ENCODE measurements around the gene MORN1. TPM values are rescaled to one million over a fixed set of nuclear protein-coding genes. Genes with fewer than 3 reads are reported as not detected.

The MORN1 gene
- total RNA-seq, 1 experiment from 2014 or later, result 6.2 TPM

GRCh38 chr1:2393471-2393877, 2.1 kb upstream of the MORN1 start:
- peaks cover 26% of the 10 kb centered on the region for H4K20me1 ChIP-seq (ENCODE audit: insufficient read depth, low read depth, low read length)
- H3K9me2 ChIP-seq (replicated peaks; ENCODE audit: insufficient read depth, low read length), result no peaks in the 10 kb centered on the region
- H3K4me3 ChIP-seq (ENCODE audit: low read length), result no peak overlapping the region
- H3K9me3 ChIP-seq (ENCODE audit: low read length), result no peaks in the 10 kb centered on the region
- H3K9ac ChIP-seq (ENCODE audit: low read length), result peak overlapping the region; percentile 98; the same call in 1 of the 2 replicates
- H3K4me1 ChIP-seq (ENCODE audit: low read length), result peaks cover 27% of the 10 kb centered on the region
- H3K36me3 ChIP-seq (ENCODE audit: insufficient read depth, low read length), result peaks cover 15% of the 10 kb centered on the region
- H3K4me2 ChIP-seq (ENCODE audit: low read depth, low read length, poor library complexity, severe bottlenecking), result peak overlapping the region; percentile 100
- H2AFZ ChIP-seq (ENCODE audit: low read length), result no peak overlapping the region
- no peak overlapping the region for H3K27ac ChIP-seq (ENCODE audit: low read length)
- H3K27me3 ChIP-seq (ENCODE audit: low read length), result no peaks in the 10 kb centered on the region
- DNase-seq, result no peak
- peaks cover 53% of the 10 kb centered on the region for H3K79me2 ChIP-seq (ENCODE audit: low read length)

GRCh38 chr1:2392686-2393085, 1.3 kb upstream of the MORN1 start:
- peaks cover 27% of the 10 kb centered on the region for H3K4me1 ChIP-seq (ENCODE audit: low read length)
- peaks cover 26% of the 10 kb centered on the region for H4K20me1 ChIP-seq (ENCODE audit: insufficient read depth, low read depth, low read length)
- no peaks in the 10 kb centered on the region for H3K9me2 ChIP-seq (replicated peaks; ENCODE audit: insufficient read depth, low read length)
- H3K79me2 ChIP-seq (ENCODE audit: low read length), result peaks cover 53% of the 10 kb centered on the region
- no peaks in the 10 kb centered on the region for H3K27me3 ChIP-seq (ENCODE audit: low read length)
- peak overlapping the region; percentile 100 for H3K4me2 ChIP-seq (ENCODE audit: low read depth, low read length, poor library complexity, severe bottlenecking)
- peak overlapping the region; percentile 30; the same call in 1 of the 2 replicates for H3K27ac ChIP-seq (ENCODE audit: low read length)
- H3K36me3 ChIP-seq (ENCODE audit: insufficient read depth, low read length), result peaks cover 15% of the 10 kb centered on the region
- H3K9ac ChIP-seq (ENCODE audit: low read length), result peak overlapping the region; percentile 98
- H2AFZ ChIP-seq (ENCODE audit: low read length), result no peak overlapping the region
- DNase-seq, result no peak
- no peaks in the 10 kb centered on the region for H3K9me3 ChIP-seq (ENCODE audit: low read length)
- H3K4me3 ChIP-seq (ENCODE audit: low read length), result peak overlapping the region; percentile 100

DNA sequence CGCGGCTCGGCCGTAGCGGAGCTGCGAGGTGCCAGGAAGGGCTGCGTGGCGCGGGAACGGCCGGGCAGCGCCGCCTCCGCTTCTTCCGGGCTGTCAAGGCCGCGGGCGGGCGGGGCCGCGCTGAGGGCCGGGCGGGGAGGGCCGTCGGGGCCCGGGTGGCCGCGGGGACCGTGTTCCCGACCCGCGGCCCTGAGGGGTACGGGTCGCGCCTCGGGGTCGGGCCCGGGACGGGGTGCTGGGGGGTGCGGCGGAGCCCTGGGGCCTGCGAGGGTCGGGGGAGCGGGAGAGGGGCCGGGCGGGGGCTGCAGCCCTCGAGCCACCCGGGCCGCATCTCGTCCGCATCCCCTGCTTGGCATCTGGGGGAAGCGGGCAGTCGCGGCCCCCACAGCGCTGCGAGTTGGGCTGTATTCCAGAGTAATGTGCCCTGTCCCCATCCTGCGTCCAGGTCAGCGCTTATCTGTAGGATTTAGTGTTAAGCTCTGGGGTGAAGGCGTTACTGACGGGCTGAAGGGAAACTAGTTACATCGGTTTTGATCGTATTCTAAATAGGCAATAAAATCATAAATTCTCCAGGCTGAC, 666 bp upstream of the MORN1 start:
- H3K4me2 ChIP-seq (ENCODE audit: low read depth, low read length, poor library complexity, severe bottlenecking), result peak overlapping the region; percentile 100
- peaks cover 52% of the 10 kb centered on the region for H3K79me2 ChIP-seq (ENCODE audit: low read length)
- H4K20me1 ChIP-seq (ENCODE audit: insufficient read depth, low read depth, low read length), result peaks cover 26% of the 10 kb centered on the region
- H3K36me3 ChIP-seq (ENCODE audit: insufficient read depth, low read length), result peaks cover 13% of the 10 kb centered on the region
- peak overlapping the region; percentile 98 for H3K9ac ChIP-seq (ENCODE audit: low read length)
- no peaks in the 10 kb centered on the region for H3K27me3 ChIP-seq (ENCODE audit: low read length)
- H3K27ac ChIP-seq (ENCODE audit: low read length), result peak overlapping the region; percentile 30; the same call in 1 of the 2 replicates
- peak; percentile 49 for DNase-seq
- H2AFZ ChIP-seq (ENCODE audit: low read length), result no peak overlapping the region
- H3K4me3 ChIP-seq (ENCODE audit: low read length), result peak overlapping the region; percentile 100
- no peaks in the 10 kb centered on the region for H3K9me2 ChIP-seq (replicated peaks; ENCODE audit: insufficient read depth, low read length)
- H3K4me1 ChIP-seq (ENCODE audit: low read length), result peaks cover 27% of the 10 kb centered on the region
- no peaks in the 10 kb centered on the region for H3K9me3 ChIP-seq (ENCODE audit: low read length)

GRCh38 chr1:2389644-2390043, 1.7 kb downstream of the MORN1 start:
- Histone ChIP-seq H3K4me3 (ENCODE audit: low read length) (peak overlapping the region; percentile 99; the same call in 1 of the 2 replicates), H4K20me1 (ENCODE audit: insufficient read depth, low read depth, low read length) (peaks cover 23% of the 10 kb centered on the region), H3K27ac (ENCODE audit: low read length) (no peak overlapping the region), H3K9me3 (ENCODE audit: low read length) (no peaks in the 10 kb centered on the region), H2AFZ (ENCODE audit: low read length) (no peak overlapping the region), H3K36me3 (ENCODE audit: insufficient read depth, low read length) (no peaks in the 10 kb centered on the region; the same call in 1 of the 2 replicates), H3K79me2 (ENCODE audit: low read length) (peaks cover 40% of the 10 kb centered on the region), H3K9ac (ENCODE audit: low read length) (peak overlapping the region; percentile 91), H3K9me2 (replicated peaks; ENCODE audit: insufficient read depth, low read length) (no peaks in the 10 kb centered on the region), H3K27me3 (ENCODE audit: low read length) (no peaks in the 10 kb centered on the region), H3K4me2 (ENCODE audit: low read depth, low read length, poor library complexity, severe bottlenecking) (peak overlapping the region; percentile 94), H3K4me1 (ENCODE audit: low read length) (peaks cover 27% of the 10 kb centered on the region)
- DNase-seq, result no peak

- Histone ChIP-seq H3K9ac (ENCODE audit: low read length) (no peak overlapping the region), H3K27ac (ENCODE audit: low read length) (no peak overlapping the region), H3K4me1 (ENCODE audit: low read length) (peaks cover 21% of the 10 kb centered on the region), H3K4me3 (ENCODE audit: low read length) (no peak overlapping the region), H3K9me2 (replicated peaks; ENCODE audit: insufficient read depth, low read length) (no peaks in the 10 kb centered on the region), H3K27me3 (ENCODE audit: low read length) (no peaks in the 10 kb centered on the region), H3K79me2 (ENCODE audit: low read length) (peaks cover 26% of the 10 kb centered on the region), H3K4me2 (ENCODE audit: low read depth, low read length, poor library complexity, severe bottlenecking) (no peak overlapping the region), H3K9me3 (ENCODE audit: low read length) (no peaks in the 10 kb centered on the region), H2AFZ (ENCODE audit: low read length) (no peak overlapping the region), H4K20me1 (ENCODE audit: insufficient read depth, low read depth, low read length) (peaks cover 10% of the 10 kb centered on the region), H3K36me3 (ENCODE audit: insufficient read depth, low read length) (no peaks in the 10 kb centered on the region)
- no peak for DNase-seq
These were observed 3.1 kb downstream of the MORN1 start for GRCh38 chr1:2388004-2388913.

DNA sequence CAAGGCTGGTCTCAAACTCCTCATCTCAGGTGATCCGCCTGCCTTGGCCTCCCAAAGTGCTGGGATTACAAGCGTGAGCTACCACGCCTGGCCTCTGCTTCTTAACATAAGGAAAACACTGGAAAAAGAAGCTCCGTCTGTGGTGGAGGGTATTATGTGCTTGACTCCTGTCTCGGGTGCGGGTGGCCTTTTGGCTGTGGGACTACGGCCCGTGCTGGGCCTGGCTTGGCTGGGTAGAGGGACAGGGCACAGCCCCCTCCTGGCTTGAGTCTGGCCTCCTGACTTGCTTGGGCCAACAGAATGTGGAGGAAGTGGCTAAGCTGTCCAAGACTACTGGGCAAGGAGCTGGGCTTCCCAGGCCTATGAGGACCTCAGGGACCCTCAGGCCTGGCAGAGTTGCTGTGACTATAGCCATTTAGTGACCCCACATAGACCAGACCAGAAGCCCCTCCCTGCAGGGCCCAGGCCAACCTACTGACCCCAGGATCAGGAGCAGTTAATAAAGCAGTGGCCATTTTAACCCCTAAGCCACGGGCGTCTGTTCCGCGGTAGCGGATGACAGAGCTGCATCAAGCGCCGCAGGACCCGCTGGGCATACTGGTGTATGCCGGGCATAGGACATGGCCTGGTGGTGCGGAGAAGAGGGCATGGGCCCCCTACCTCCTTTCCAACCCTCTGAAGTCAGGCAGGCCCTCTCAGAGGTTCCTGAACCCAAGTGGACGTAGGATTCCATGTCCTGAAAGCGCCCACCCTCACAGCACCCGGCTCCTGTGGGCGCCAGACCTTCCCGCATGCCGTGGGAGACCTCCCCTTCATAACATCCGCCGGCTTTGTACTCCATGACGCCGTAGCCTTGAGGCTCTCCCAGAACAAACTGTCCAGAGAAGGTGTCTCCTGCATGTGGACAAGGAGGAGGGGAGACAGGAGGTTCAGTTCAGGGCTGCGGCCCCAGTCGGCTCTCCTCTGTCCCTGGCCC, 4.4 kb downstream of the MORN1 start:
- Histone ChIP-seq H3K36me3 (ENCODE audit: insufficient read depth, low read length) (no peaks in the 10 kb centered on the region), H3K27me3 (ENCODE audit: low read length) (no peaks in the 10 kb centered on the region), H3K9me3 (ENCODE audit: low read length) (no peaks in the 10 kb centered on the region), H4K20me1 (ENCODE audit: insufficient read depth, low read depth, low read length) (no peaks in the 10 kb centered on the region; the same call in 1 of the 2 replicates), H3K9ac (ENCODE audit: low read length) (no peak overlapping the region), H3K4me3 (ENCODE audit: low read length) (no peak overlapping the region), H3K27ac (ENCODE audit: low read length) (no peak overlapping the region), H3K79me2 (ENCODE audit: low read length) (peaks cover 12% of the 10 kb centered on the region), H3K4me2 (ENCODE audit: low read depth, low read length, poor library complexity, severe bottlenecking) (no peak overlapping the region), H2AFZ (ENCODE audit: low read length) (no peak overlapping the region), H3K4me1 (ENCODE audit: low read length) (peaks cover 11% of the 10 kb centered on the region), H3K9me2 (replicated peaks; ENCODE audit: insufficient read depth, low read length) (no peaks in the 10 kb centered on the region)
- DNase-seq, result no peak

DNA sequence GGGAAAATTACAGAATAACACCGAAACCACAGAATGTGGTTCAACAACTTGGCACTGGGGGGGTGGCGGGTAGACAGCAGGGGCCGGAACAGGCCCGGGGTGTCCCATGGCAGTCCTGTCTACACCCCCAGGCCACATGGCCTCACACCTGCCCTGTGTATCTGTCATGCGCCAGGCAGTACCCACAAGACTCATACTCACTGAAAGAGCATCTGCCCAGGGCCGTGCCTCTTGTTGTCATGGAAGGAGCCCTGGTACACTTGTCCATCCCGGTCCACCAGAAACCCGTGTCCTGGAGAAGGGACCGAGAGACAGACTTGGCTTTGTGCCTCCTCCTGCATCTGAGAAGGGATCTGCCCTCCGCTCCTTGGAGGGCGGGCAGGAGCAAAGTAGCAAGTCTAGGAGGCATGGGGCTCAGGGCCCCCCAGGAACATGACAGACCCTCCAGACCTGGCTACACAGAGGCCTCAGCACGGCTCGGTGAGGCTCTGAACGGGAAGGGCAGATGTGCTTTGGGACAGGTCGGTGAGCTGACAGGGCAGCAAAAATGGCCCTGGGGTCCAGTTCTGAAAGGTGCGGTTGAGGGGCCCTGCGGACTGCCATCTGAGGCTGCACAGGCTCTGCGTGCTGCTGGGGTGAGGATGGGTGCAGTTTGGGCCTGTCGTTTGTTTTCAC, 5.6 kb downstream of the MORN1 start:
- H3K9ac ChIP-seq (ENCODE audit: low read length), result no peak overlapping the region
- DNase-seq, result no peak
- H3K27ac ChIP-seq (ENCODE audit: low read length), result no peak overlapping the region

More for the DNA sequence above, 5.6 kb downstream of the MORN1 start:
- H3K9me2 ChIP-seq (replicated peaks; ENCODE audit: insufficient read depth, low read length), result no peaks in the 10 kb centered on the region
- peaks cover 11% of the 10 kb centered on the region for H3K4me1 ChIP-seq (ENCODE audit: low read length)
- H3K79me2 ChIP-seq (ENCODE audit: low read length), result peaks cover 8% of the 10 kb centered on the region
- H3K4me3 ChIP-seq (ENCODE audit: low read length), result no peak overlapping the region
- H3K27me3 ChIP-seq (ENCODE audit: low read length), result no peaks in the 10 kb centered on the region
- no peak overlapping the region for H2AFZ ChIP-seq (ENCODE audit: low read length)
- H4K20me1 ChIP-seq (ENCODE audit: insufficient read depth, low read depth, low read length), result peaks cover 7% of the 10 kb centered on the region; the same call in 1 of the 2 replicates
- H3K4me2 ChIP-seq (ENCODE audit: low read depth, low read length, poor library complexity, severe bottlenecking), result no peak overlapping the region
- no peaks in the 10 kb centered on the region for H3K9me3 ChIP-seq (ENCODE audit: low read length)
- H3K36me3 ChIP-seq (ENCODE audit: insufficient read depth, low read length), result no peaks in the 10 kb centered on the region

Data from Karpas-422 (cell line).